CD4-positive, alpha-beta T cell treated with Interleukin-12 subunit alpha and Interleukin-12 subunit beta, for 1 hour (primary cell): ENCODE results near the gene SLCO2A1.

Source experiments
- DNase-seq: peaks from one replicate; pipeline ENCODE4 v3.0.0-alpha.2; 2020

SLCO2A1 gene

GRCh38 chr3:133894353-133895207 lies 135.1 kb downstream of the SLCO2A1 start:
- no peak for DNase-seq

- DNase-seq, result no peak
Measured at GRCh38 chr3:133893683-133894352, 135.9 kb downstream of the SLCO2A1 start.

GRCh38 chr3:133892541-133893231 lies 137.0 kb downstream of the SLCO2A1 start:
- DNase-seq, result no peak

DNA sequence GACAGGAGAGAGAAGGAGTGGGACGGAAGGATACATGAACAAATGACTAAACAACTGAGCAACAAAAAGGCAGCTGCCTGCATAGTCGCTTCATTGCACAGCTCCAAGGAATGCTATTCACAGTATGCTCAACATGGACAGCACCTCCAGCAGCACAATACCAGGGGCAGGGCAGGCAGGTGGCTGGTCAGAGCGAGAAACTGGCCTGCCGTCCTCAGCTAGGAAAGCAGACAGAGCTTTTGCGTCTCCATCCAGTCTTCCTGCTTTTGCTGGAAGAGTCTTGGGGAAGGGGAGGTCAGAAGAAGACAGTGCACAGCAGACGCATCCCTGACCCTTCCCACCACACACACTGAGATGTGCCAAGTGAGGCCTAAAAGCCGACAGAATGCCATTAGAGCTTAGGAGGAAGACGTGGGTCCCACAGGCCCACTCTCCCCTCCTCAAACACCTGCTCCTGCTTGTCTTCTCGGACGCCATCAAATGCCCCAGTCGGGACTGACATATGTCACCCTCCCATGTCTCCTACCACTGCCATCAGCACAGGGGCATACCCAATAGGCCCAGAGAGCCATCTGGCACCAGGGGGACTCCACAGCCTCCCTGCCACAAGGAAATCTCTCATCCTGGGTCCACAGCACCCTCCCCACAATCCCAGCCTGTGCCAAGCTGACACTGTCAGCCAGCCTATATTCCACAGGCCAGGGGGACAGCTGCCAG lies 137.9 kb downstream of the SLCO2A1 start:
- no peak for DNase-seq

- no peak for DNase-seq
Measured at GRCh38 chr3:133890972-133891644, 138.6 kb downstream of the SLCO2A1 start.

DNA sequence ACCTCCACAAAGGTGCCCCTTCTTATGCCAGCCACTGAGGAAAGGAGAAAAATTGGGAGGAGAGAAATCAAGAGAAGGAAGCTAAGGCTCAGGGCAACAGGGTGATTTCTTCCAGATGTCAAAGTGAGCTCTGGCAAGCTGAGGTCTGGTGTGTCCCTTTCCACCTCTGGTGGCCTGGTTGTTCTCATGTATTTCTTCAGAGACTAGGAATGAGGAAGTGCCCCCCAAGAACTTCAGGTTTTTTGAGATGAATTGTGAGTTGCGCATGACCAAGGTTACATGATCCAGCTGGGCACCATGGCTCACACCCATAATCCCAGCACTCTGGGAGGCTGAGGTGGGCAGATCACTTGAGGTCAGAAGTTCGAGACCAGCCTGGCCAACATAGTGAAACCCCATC lies 139.7 kb downstream of the SLCO2A1 start:
- DNase-seq, result no peak

DNA sequence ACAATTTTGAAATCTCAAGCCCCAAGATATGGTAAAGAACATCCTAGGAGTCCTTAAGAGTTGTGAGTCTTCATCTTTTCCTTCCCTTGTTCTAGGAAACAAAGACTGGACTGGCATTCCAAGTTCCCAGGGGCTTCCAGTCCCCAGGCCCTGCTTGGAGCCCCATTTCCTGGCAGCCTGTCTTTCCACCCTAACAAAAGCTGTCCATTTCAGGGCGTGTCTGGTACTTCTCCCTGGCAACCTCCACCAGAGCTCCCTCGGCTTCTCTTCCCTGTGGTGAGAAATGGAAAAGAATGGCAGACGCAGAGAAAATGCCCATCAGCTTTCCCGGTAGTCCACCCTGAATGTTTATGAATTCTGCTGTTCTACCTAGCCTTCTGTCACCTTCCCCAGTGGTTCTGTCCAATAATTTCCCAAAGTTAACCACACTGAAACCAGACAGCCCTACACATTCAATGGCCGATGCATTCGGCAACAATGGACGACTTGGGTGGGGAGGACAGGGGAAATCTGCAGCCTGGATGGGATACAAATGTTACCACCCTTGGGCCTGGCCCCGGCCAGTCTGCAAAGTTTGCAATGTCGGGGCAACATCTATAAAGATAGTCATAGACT lies 140.9 kb downstream of the SLCO2A1 start:
- no peak for DNase-seq

- DNase-seq, result no peak
Measured at GRCh38 chr3:133887803-133888703, 141.7 kb downstream of the SLCO2A1 start.

GRCh38 chr3:133887074-133887802 lies 142.5 kb downstream of the SLCO2A1 start:
- DNase-seq, result no peak

DNA sequence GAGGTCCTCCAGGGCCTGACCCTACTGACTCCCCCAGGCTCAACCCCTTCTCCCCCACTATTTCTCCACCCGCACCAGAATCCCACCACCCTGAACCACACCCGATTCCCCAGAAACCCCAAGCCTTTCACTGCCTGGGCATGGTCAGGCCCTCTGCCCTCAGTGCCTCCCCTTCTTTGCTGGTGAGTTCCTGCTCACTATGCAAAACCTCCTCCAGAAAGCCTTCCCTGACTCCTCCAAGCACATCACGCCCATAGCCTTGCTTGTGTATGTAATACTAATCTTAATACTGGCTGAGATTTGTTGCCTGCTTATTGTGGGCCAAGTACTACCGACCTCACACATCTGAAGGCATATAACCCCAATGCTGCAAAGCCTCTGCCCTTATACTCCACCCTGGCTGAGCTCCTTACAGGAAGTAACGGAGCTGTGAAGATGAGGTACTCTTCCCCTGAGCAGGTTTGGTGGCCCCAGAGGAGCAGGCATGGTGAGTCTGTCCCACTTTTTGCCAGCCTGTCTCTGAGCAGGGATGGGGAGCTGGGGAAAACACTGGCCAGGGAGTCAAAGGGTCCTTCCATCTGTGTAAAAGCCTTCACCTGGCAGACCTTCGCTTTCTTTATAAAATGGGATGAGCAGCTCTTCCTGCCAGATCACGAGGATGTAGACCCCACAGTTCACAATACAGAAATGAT lies 143.5 kb downstream of the SLCO2A1 start:
- no peak for DNase-seq

DNA sequence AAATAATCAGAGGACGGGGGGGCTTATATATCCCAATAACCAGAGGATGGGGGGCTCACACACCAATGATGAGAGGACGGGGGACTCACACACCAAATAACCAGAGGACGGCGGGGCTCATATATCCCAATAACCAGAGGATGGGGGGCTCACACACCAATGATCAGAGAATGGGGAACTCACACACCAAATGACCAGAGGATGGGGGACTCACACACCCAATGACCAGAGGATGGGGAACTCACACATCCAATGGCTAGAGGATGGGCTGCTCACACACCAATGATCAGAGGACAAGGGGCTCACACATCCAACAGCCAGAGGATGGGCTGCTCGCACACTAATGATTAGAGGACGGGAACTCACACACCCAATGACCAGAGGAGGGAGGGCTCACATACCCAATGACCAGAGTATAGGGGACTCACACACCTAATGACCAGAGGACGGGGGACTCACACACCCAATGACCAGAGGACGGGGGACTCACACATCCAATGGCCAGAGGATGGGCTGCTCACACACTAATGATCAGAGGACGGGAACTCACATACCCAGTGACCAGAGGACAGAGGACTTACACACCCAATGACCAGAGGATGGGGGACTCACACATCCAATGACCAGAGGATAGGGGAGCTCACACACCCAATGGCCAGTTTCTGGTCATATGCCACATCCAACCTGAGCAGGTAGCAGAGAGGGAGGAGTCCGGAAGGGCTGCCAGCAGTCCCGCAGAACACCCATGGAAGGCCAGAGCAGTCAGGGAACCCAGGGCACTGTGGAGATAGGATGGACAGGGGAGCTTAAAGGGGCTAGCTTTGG lies 144.6 kb downstream of the SLCO2A1 start:
- DNase-seq, result no peak

DNA sequence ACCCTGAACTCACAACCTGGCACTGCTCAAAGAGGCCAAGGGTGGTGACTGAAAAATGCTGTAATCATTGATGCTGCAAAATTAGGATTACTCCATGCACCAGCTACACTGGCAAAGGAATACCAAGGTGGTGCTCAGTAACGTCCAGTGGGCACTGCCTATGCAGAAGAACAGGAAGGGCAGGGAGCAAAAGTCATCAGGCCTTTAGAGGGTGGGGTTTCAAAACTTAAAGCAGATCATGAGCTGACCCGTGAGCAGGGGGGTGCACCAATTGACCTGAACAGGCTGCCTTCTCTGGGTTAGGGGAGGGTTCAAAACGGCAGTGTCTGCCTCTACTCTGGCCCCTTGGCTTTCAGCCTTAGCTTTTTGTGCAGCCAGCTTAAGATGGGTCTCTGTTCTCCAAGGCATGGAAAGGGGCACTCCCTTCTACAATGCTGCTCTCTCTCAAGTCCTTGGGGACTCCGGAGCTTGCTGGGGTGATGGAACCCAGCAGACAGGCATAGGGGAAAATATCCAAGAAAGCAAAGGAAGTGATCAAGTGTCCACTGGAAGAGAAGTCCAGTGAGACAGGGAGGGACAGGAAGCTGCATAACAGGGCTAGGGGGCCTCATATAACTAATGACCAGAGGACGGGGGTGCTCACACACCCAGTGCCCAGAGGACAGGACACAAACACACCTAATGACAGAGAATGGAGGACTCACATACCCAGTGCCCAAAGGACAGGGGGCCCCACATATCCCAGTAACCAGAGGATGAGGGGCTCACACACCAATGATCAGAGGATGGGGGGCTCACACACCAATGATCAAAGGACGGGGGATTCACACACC lies 145.5 kb downstream of the SLCO2A1 start:
- DNase-seq, result no peak

GRCh38 chr3:133883641-133884040 lies 146.1 kb downstream of the SLCO2A1 start:
- DNase-seq, result no peak

- no peak for DNase-seq
Measured at GRCh38 chr3:133882986-133883586, 146.6 kb downstream of the SLCO2A1 start.

DNA sequence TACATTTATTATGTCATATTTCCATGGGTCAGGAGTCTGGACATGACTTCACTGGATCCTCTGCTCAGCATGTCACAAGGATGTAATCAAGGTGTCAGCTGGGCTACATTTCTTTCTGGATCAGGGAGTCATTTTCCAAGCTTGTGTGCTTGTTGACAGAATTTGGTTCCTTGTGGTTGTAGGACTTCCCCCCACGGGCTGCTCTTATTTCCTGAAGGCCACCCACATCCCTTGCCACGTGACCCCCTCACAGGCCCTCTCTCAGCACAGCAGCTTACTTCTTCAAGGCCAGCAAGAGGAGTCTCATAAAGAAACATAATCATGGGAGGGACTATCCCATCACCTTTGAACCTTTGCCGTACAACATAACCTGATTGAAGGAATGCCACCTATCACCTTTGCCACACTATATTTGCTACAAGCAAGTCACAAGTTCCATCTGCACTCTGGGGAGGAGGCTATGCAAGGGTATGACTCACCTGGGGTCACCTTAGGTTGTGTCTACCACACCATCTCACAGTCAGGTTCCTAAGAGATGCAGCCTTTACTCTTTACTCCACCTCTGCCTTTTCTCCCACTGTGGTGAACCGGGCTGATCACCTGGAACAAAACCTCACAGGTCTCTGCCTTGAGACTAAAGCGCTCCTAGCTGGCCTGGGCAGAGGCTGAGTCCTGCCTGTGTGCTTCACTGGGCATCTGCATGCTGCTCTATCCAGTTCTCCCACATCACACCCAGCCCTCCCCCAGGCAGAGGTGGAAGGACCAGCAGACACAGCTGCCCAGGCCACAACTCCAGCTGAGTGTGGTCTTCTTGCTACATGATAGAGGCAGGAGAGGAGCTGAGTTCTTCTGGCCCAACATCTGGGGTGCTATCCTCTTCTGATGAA lies 147.5 kb downstream of the SLCO2A1 start:
- no peak for DNase-seq

GRCh38 chr3:133881492-133881891 lies 148.2 kb downstream of the SLCO2A1 start:
- no peak for DNase-seq
